Frontal cortex (tissue), 4 donors: ENCODE measurements around the gene TBCE. TPM values are rescaled to one million over a fixed set of nuclear protein-coding genes. Genes with fewer than 3 reads are reported as not detected.
"Not testable (repeated sequence)": the region's sequence is repeated elsewhere in the genome, so short reads cannot be mapped to it uniquely, and the experiment has no call there.

Source experiments
- DNase-seq, 2 donors: peaks; one replicate each; pipeline ENCODE4 v3.0.0; 2012; ENCODE audit warnings: low spot score in 2 of 2
- FAIRE-seq: peaks from 2 replicates; lab custom pipeline; 2012; peaks lifted over from hg19 to GRCh38; lab: Jason Lieb, UNC
- total RNA-seq: library from RNA; depleted of rRNA; stranded (reverse); fragments of >200 nt; gene quantifications from one replicate; pipeline ENCODE4 v1.2.3, GENCODE V29; 2014
- donor health status: control.
- donor health status: control.
- donor health status: control.

Gene TBCE
- total RNA-seq, 1 donor from 2014 or later, result 44.0 TPM

GRCh38 chr1:235441159-235441685 is 74.0 kb downstream of the TBCE start:
- no peak for FAIRE-seq
- no peak for DNase-seq

- FAIRE-seq (no peak), DNase-seq (no peak)
These were observed 75.7 kb downstream of the TBCE start for GRCh38 chr1:235442788-235443429.

GRCh38 chr1:235448616-235449015 is 81.4 kb downstream of the TBCE start:
- FAIRE-seq (no peak), DNase-seq (no peak)

GRCh38 chr1:235450433-235450832 is 83.2 kb downstream of the TBCE start:
- DNase-seq, result no peak
- FAIRE-seq, result no peak

- DNase-seq (no peak), FAIRE-seq (no peak)
These were observed 83.8 kb downstream of the TBCE start for GRCh38 chr1:235450886-235451483.

GRCh38 chr1:235454021-235454420 is 86.8 kb downstream of the TBCE start:
- FAIRE-seq, result no peak
- no peak for DNase-seq

- DNase-seq, result no peak
- no peak for FAIRE-seq
These were observed 87.9 kb downstream of the TBCE start for GRCh38 chr1:235455097-235455496.

- DNase-seq, result no peak
- FAIRE-seq, result no peak
These were observed 88.6 kb downstream of the TBCE start for GRCh38 chr1:235455823-235456222.

GRCh38 chr1:235457856-235458255 is 90.6 kb downstream of the TBCE start:
- FAIRE-seq, DNase-seq: not testable (repeated sequence)

- DNase-seq, result no peak
- no peak for FAIRE-seq
These were observed 93.5 kb downstream of the TBCE start for GRCh38 chr1:235460770-235461169.

- DNase-seq (no peak), FAIRE-seq (no peak)
These were observed 94.7 kb downstream of the TBCE start for GRCh38 chr1:235461954-235462353.

GRCh38 chr1:235462832-235463231 is 95.6 kb downstream of the TBCE start:
- not testable (repeated sequence) for FAIRE-seq, DNase-seq

GRCh38 chr1:235465066-235465465 is 97.8 kb downstream of the TBCE start:
- DNase-seq, result no peak
- FAIRE-seq, result no peak

GRCh38 chr1:235468004-235468403 is 100.8 kb downstream of the TBCE start:
- DNase-seq, result no peak
- no peak for FAIRE-seq

- no peak for DNase-seq
- no peak for FAIRE-seq
These were observed 101.7 kb downstream of the TBCE start for GRCh38 chr1:235468970-235469369.

- not testable (repeated sequence) for DNase-seq, FAIRE-seq
These were observed 102.7 kb downstream of the TBCE start for GRCh38 chr1:235469897-235470296.

GRCh38 chr1:235470741-235471439 is 103.7 kb downstream of the TBCE start:
- DNase-seq (no peak), FAIRE-seq (no peak)

GRCh38 chr1:235473806-235474205 is 106.6 kb downstream of the TBCE start:
- no peak for FAIRE-seq

GRCh38 chr1:235483090-235483489 is 115.9 kb downstream of the TBCE start:
- no peak for DNase-seq

More at GRCh38 chr1:235473806-235474205, 106.6 kb downstream of the TBCE start:
- no peak for DNase-seq

GRCh38 chr1:235485558-235485957 is 118.3 kb downstream of the TBCE start:
- no peak for FAIRE-seq
- no peak for DNase-seq

More at GRCh38 chr1:235483090-235483489, 115.9 kb downstream of the TBCE start:
- no peak for FAIRE-seq

GRCh38 chr1:235486321-235486720 is 119.1 kb downstream of the TBCE start:
- FAIRE-seq (no peak), DNase-seq (no peak)
